ENCODE results near the gene ITFG1. TPM values are rescaled to one million over a fixed set of nuclear protein-coding genes. Genes with fewer than 3 reads are reported as not detected.

ITFG1 gene
- total RNA-seq, 1 donor, result 58.6 TPM

- peak overlapping the region; percentile 93 for H3K27ac ChIP-seq (ENCODE audit: low read depth, low read length)
- H3K27me3 ChIP-seq (ENCODE audit: insufficient read depth, low read length), result no peaks in the 10 kb centered on the region
- peaks cover 59% of the 10 kb centered on the region for H3K79me2 ChIP-seq (ENCODE audit: insufficient read depth, low read length)
- peak; percentile 84 for DNase-seq (ENCODE audit: insufficient read length, low spot score, missing footprints)
- H3K9me3 ChIP-seq (ENCODE audit: low read depth, low read length), result no peaks in the 10 kb centered on the region
- peak overlapping the region; percentile 92 for H3K4me2 ChIP-seq (ENCODE audit: insufficient read depth, low read length)
- TF ChIP-seq CTCF (IDR thresholded peaks at IDR 0.05; ENCODE audit: extremely low read depth, low read depth, low read length), result no peak
- H3K4me3 ChIP-seq (ENCODE audit: insufficient read depth, low read length), result peak overlapping the region; percentile 81
- H3K36me3 ChIP-seq (ENCODE audit: insufficient read depth, low read length), result peaks cover 12% of the 10 kb centered on the region
- peaks cover 13% of the 10 kb centered on the region for H3K4me1 ChIP-seq (ENCODE audit: insufficient read depth, low read length)
- H4K20me1 ChIP-seq (ENCODE audit: insufficient read depth, low read length), result no peaks in the 10 kb centered on the region
- peak overlapping the region; percentile 94 for H2AFZ ChIP-seq (ENCODE audit: low read length)
These were observed 869 bp upstream of the ITFG1 start for GRCh38 chr16:47461598-47462266.

- no peak for TF ChIP-seq CTCF (IDR thresholded peaks at IDR 0.05; ENCODE audit: extremely low read depth, low read depth, low read length)
These were observed 528 bp downstream of the ITFG1 start for GRCh38 chr16:47460359-47460710.

GRCh38 chr16:47459603-47460002 lies 1.3 kb downstream of the ITFG1 start:
- peaks cover 13% of the 10 kb centered on the region for H3K4me1 ChIP-seq (ENCODE audit: insufficient read depth, low read length)
- peak; percentile 71 for DNase-seq (ENCODE audit: insufficient read length, low spot score, missing footprints)
- peaks cover 17% of the 10 kb centered on the region for H3K36me3 ChIP-seq (ENCODE audit: insufficient read depth, low read length)
- H3K4me2 ChIP-seq (ENCODE audit: insufficient read depth, low read length), result peak overlapping the region; percentile 92
- peak overlapping the region; percentile 81 for H3K4me3 ChIP-seq (ENCODE audit: insufficient read depth, low read length)
- H4K20me1 ChIP-seq (ENCODE audit: insufficient read depth, low read length), result no peaks in the 10 kb centered on the region
- no peak overlapping the region for H3K27ac ChIP-seq (ENCODE audit: low read depth, low read length)
- peaks cover 45% of the 10 kb centered on the region for H3K79me2 ChIP-seq (ENCODE audit: insufficient read depth, low read length)
- no peaks in the 10 kb centered on the region for H3K27me3 ChIP-seq (ENCODE audit: insufficient read depth, low read length)
- no peaks in the 10 kb centered on the region for H3K9me3 ChIP-seq (ENCODE audit: low read depth, low read length)
- TF ChIP-seq CTCF (IDR thresholded peaks at IDR 0.05; ENCODE audit: extremely low read depth, low read depth, low read length), result no peak
- no peak overlapping the region for H2AFZ ChIP-seq (ENCODE audit: low read length)

More at GRCh38 chr16:47460359-47460710, 528 bp downstream of the ITFG1 start:
- Histone ChIP-seq H3K4me2 (ENCODE audit: insufficient read depth, low read length) (peak overlapping the region; percentile 92), H3K9me3 (ENCODE audit: low read depth, low read length) (no peaks in the 10 kb centered on the region), H3K27ac (ENCODE audit: low read depth, low read length) (peak overlapping the region; percentile 93), H2AFZ (ENCODE audit: low read length) (peak overlapping the region; percentile 94), H3K36me3 (ENCODE audit: insufficient read depth, low read length) (peaks cover 12% of the 10 kb centered on the region), H3K4me3 (ENCODE audit: insufficient read depth, low read length) (peak overlapping the region; percentile 81), H3K79me2 (ENCODE audit: insufficient read depth, low read length) (peaks cover 48% of the 10 kb centered on the region), H4K20me1 (ENCODE audit: insufficient read depth, low read length) (no peaks in the 10 kb centered on the region), H3K27me3 (ENCODE audit: insufficient read depth, low read length) (no peaks in the 10 kb centered on the region), H3K4me1 (ENCODE audit: insufficient read depth, low read length) (peaks cover 13% of the 10 kb centered on the region)
- DNase-seq (ENCODE audit: insufficient read length, low spot score, missing footprints), result peak; percentile 62

GRCh38 chr16:47458331-47458730 lies 2.5 kb downstream of the ITFG1 start:
- no peak for DNase-seq (ENCODE audit: insufficient read length, low spot score, missing footprints)
- no peaks in the 10 kb centered on the region for H4K20me1 ChIP-seq (ENCODE audit: insufficient read depth, low read length)
- H3K4me3 ChIP-seq (ENCODE audit: insufficient read depth, low read length), result no peak overlapping the region
- H3K4me2 ChIP-seq (ENCODE audit: insufficient read depth, low read length), result no peak overlapping the region
- H3K27me3 ChIP-seq (ENCODE audit: insufficient read depth, low read length), result no peaks in the 10 kb centered on the region
- H2AFZ ChIP-seq (ENCODE audit: low read length), result no peak overlapping the region
- peaks cover 13% of the 10 kb centered on the region for H3K4me1 ChIP-seq (ENCODE audit: insufficient read depth, low read length)
- peaks cover 36% of the 10 kb centered on the region for H3K79me2 ChIP-seq (ENCODE audit: insufficient read depth, low read length)
- no peaks in the 10 kb centered on the region for H3K9me3 ChIP-seq (ENCODE audit: low read depth, low read length)
- H3K27ac ChIP-seq (ENCODE audit: low read depth, low read length), result no peak overlapping the region
- TF ChIP-seq CTCF (IDR thresholded peaks at IDR 0.05; ENCODE audit: extremely low read depth, low read depth, low read length), result no peak
- peaks cover 26% of the 10 kb centered on the region for H3K36me3 ChIP-seq (ENCODE audit: insufficient read depth, low read length)

All from osteoblast (primary cell).